Measurements from ENCODE around the gene PLEK2. TPM values are rescaled to one million over a fixed set of nuclear protein-coding genes. Genes with fewer than 3 reads are reported as not detected.

Gene PLEK2
- total and polyA plus RNA-seq, 2 of the 13 experiments (the other 11 are each of a cell fraction or from before 2014, with no cell fraction given), result 0.26 to 1.5 TPM

DNA sequence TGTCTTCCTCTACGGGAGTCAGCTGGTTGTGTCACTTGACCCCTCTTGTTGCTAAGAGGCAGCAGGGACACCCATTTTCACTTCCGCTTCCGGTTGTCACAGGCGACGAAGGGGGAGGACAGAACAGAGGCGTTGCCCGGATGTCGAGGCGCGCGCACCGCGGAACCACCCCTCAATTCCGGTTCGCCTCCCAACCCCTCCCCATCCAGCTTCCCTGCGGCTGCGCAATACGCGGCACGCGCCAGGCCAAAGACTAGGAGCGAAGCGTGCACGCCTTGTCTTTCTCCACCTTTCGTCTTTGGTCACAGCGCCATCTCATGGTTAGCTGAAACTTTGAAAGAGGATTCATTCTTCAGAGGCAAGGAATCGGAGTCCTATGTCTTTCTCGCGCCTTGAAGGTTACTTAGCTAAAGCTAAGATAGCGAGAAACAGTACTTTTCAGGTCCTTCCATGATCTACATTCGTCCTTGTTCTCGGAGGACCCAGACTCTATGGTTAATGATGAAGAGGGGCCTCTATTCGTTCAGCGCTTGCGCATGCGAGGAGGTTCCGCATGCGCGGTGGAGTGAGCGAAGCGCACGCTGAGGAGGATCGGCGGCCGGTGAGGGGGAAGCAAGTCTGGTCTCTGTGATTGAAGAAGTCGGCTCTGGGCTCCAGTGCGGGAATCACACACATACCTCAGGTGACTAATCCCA, 52.0 kb downstream of the PLEK2 start, which contains the start of the genes ATP6V1D and EIF2S1 (continued):
- TF ChIP-seq ZBTB40 (IDR thresholded peaks at IDR 0.05) (peak; percentile 94), ZBTB40 (CRISPR knock-in tag; IDR thresholded peaks at IDR 0.05) (peak; percentile 87), ZNF30 (CRISPR knock-in tag; IDR thresholded peaks at IDR 0.05) (no peak), IKZF1 (IDR thresholded peaks at IDR 0.05) (no peak), ZNF605 (CRISPR knock-in tag; IDR thresholded peaks at IDR 0.05) (no peak; the same call in 1 of the 2 replicates), ZNF12 (CRISPR knock-in tag; IDR thresholded peaks at IDR 0.05) (no peak), ZNF670 (CRISPR knock-in tag; IDR thresholded peaks at IDR 0.05; ENCODE audit: borderline replicate concordance) (peak; percentile 63; the same call in 1 of the 2 replicates), RBFOX2 (IDR thresholded peaks at IDR 0.05; ENCODE audit: low read depth, low read length) (peak; percentile 73), HCFC1 (IDR thresholded peaks at IDR 0.05; ENCODE audit: low read depth, low read length) (peak; percentile 60; the same call in 1 of the 2 replicates), CENPX (CRISPR knock-in tag; IDR thresholded peaks at IDR 0.05) (no peak), ZNF543 (CRISPR knock-in tag; IDR thresholded peaks at IDR 0.05) (no peak), ZNF776 (CRISPR knock-in tag; IDR thresholded peaks at IDR 0.05) (no peak), ZMYM2 (CRISPR knock-in tag; IDR thresholded peaks at IDR 0.05) (no peak), NONO (IDR thresholded peaks at IDR 0.05) (no peak), NONO (CRISPR knock-in tag; conservative IDR thresholded peaks at IDR 0.05) (peak; percentile 78), ZFP82 (CRISPR knock-in tag; IDR thresholded peaks at IDR 0.05; ENCODE audit: borderline replicate concordance) (peak; percentile 7; the same call in 1 of the 2 replicates), YEATS2 (CRISPR knock-in tag; IDR thresholded peaks at IDR 0.05; ENCODE audit: borderline replicate concordance) (peak; percentile 97)
- TF ChIP-seq, protein P1, sequence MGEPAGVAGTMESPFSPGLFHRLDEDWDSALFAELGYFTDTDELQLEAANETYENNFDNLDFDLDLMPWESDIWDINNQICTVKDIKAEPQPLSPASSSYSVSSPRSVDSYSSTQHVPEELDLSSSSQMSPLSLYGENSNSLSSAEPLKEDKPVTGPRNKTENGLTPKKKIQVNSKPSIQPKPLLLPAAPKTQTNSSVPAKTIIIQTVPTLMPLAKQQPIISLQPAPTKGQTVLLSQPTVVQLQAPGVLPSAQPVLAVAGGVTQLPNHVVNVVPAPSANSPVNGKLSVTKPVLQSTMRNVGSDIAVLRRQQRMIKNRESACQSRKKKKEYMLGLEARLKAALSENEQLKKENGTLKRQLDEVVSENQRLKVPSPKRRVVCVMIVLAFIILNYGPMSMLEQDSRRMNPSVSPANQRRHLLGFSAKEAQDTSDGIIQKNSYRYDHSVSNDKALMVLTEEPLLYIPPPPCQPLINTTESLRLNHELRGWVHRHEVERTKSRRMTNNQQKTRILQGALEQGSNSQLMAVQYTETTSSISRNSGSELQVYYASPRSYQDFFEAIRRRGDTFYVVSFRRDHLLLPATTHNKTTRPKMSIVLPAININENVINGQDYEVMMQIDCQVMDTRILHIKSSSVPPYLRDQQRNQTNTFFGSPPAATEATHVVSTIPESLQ (CRISPR knock-in tag; conservative IDR thresholded peaks at IDR 0.05), result no peak; the same call in 1 of the 2 replicates
